Measurements from ENCODE around the gene PTPN13.

Gene PTPN13, protein sequence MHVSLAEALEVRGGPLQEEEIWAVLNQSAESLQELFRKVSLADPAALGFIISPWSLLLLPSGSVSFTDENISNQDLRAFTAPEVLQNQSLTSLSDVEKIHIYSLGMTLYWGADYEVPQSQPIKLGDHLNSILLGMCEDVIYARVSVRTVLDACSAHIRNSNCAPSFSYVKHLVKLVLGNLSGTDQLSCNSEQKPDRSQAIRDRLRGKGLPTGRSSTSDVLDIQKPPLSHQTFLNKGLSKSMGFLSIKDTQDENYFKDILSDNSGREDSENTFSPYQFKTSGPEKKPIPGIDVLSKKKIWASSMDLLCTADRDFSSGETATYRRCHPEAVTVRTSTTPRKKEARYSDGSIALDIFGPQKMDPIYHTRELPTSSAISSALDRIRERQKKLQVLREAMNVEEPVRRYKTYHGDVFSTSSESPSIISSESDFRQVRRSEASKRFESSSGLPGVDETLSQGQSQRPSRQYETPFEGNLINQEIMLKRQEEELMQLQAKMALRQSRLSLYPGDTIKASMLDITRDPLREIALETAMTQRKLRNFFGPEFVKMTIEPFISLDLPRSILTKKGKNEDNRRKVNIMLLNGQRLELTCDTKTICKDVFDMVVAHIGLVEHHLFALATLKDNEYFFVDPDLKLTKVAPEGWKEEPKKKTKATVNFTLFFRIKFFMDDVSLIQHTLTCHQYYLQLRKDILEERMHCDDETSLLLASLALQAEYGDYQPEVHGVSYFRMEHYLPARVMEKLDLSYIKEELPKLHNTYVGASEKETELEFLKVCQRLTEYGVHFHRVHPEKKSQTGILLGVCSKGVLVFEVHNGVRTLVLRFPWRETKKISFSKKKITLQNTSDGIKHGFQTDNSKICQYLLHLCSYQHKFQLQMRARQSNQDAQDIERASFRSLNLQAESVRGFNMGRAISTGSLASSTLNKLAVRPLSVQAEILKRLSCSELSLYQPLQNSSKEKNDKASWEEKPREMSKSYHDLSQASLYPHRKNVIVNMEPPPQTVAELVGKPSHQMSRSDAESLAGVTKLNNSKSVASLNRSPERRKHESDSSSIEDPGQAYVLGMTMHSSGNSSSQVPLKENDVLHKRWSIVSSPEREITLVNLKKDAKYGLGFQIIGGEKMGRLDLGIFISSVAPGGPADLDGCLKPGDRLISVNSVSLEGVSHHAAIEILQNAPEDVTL (N-terminal part only)
- total RNA-seq, result 0.77 to 6.8 reads per million in 2 donors

DNA sequence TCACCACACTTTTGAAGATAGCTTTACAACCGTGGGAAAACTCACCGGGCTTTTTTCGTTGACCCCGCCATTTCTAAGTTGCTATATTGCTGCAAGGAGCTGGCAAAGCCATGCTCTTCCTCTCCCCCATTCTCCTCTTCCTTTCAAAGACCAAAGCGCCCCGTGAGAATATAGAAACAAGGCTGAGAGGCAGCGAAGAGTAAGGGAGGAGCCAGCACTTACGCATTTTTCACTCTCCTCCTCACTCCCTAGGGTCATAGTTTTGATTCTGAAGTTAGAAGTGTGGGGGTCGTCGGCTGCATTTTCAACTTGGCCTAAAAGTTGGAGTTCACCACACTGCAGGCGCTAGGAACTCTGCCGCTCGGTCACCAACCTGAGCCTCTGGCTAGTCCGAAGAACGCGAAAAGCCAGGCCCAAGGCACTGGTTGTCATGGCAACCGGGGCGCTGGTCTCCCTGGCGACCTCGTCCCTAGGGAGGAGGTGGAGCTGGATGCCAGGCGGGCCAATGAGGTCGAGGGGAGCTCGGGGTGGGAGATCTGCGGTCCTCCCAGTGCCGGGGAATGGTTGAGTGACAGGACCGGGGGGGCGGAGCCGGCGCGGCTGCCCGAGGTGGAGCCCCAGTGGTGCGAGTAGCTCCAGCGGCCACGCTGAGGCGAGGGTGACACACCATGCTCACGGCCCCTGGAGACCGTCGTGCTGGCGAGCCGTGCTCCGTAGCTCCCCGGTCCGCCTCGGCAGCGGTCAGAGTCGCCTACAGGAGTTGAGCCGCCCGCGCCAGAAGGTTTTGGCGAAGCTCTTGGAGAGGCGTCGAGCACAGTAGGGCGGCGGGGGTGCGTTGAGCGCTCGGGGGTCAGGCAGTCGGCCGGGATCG is at the start of gene PTPN13:
Gene PTPN13, plus strand, starts transcription at position 628 of the 871 bp plus-strand sequence. CDS start 40,942 bp downstream, outside the sequence.
- DNase-seq, result peak; percentile 8

DNA sequence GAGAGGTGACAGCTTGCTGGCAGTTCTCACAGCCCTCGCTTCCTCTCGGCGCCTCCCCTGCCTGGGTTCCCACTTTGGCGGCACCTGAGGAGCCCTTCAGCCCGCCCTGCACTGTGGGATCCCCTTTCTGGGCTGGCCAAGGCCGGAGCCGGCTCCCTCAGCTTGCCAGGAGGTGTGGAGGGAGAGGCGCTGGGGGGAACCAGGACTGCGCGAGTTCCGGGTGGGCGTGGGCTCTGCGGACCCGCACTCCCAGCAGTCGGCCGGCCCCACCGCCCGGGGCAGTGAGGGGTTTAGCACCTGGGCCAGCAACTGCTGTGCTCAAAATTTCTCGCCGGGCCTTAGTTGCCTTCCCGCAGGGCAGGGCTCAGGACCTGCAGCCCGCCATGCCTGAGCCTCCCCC is 47.0 kb upstream of the PTPN13 start:
- peak; percentile 12 for DNase-seq

DNA sequence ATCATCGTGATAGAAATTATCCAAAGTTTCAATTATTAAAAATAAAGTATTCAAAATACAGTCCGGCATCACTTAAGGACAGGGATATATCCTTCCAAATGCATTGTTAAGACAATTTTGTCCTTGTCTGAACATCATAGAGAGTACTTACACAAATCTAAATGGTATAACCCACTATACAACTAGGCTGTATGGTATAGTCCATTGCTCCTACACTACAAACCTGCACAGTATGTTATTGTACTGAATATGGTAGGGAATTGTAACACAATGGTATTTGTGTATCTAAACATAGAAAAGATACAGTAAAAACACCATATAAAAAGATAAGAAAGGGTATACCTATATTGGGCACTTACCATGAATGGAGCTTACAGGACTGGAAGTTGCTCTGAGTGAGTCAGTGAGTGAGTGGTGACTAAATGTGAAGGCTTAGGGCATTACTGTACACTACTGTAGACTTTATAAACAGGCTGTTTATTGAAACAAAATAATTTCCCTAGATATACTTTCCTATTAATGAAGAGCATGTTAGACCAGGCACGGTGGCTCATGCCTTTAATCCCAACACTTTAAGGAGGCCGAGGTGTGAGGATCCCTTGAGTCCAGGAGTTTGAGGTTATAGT is 44.8 kb upstream of the PTPN13 start:
- no peak for DNase-seq

DNA sequence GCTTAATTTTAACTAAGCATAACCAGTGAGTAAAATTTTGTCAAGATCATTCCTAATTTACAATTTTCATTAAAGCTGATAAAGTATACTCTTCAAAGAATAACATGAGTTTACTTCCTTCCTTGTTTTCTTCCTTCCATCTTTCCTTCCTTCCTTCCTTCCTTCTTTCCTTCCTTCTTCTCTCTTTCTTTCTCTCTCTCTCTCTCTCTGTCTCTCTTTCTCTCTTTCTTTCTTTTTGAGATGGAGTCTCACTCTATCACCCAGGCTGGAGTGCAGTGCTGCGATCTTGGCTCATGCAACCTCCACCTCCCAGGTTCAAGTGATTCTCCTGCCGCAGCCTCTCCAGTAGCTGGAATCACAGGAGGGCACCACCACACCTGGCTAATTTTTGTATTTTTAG is 42.7 kb upstream of the PTPN13 start:
- DNase-seq, result no peak

DNA sequence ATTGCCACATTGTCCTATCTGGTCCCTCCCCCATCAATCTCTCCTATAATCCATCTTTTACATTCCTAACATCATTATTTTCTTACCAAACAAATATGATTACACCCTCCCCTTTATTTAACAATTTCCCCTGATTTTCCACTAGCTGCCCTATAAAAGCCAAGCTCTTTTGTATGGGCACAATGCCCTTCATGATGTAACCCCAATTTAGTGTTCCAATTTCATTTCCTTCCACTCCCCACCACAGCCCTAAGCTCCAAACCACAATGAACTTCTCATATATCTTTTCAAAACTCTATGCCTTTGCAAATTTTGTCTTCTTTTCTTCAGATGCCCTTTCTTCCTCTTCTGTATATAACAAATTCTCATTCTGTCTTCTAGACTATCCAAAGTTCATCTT is 39.5 kb upstream of the PTPN13 start:
- no peak for DNase-seq

DNA sequence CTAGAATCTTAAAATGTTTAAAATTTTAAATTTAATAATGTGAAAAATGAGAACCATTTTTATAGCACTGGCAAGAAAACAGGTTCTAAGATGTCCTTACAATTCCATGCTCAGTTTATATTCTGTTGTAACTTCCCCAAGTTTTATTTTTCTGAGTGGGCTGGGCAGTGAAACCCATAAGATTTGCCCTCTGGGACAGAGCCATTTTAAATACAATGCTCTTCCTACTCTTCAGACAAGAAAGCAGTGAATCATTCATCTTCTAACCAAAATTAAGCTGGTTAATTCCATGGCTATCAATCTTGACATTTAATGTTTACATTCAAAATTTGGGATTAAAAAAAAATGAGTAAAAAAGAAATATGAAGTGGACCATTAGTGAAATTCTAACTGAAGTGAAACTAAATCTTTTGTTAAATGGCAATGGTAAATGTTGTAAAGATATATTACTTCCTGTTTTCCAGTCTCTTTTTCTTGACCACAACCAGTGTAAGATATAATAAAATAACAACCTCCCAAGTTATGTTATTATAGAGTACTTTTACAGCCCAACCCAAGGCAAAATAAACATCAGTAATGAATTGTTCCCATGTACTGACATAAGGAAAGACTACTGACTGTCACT is 37.2 kb upstream of the PTPN13 start:
- DNase-seq, result no peak

DNA sequence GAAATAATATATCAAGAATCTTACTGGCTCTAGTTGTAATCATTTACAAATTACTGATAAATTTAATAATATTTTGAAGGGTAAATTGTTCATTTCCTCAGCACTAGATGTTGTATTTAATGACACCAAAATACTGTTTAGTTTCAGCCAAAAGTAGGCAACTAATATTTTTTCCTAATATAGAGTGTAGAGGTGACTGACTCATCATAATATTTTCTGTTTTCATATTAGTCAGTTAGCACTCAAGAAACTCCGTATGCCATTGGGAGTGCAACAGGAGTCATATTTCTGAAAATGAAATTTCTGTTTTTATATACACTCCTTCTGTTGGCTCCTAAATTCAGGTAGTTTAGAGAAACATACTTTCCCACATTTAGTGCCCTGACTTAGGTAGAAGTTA is 36.6 kb upstream of the PTPN13 start:
- no peak for DNase-seq

DNA sequence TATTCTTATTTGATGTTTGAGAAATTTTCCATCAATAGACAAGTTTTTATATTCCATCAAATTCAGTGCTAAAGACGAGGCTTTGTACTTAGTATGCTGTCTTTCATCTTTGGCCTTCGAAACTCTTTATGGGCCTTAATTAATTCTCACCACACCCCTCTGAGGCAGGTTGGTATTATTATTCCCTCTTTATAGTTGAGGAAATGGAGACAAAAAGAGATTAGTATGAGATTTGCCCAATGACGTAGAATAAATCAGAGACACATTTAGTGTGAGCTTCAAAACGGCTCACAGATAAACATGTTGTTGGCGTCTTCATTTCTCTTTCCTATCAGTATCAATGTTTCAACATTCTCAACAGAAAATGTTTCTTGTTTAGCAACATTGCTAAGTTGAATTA is 35.9 kb upstream of the PTPN13 start:
- no peak for DNase-seq

DNA sequence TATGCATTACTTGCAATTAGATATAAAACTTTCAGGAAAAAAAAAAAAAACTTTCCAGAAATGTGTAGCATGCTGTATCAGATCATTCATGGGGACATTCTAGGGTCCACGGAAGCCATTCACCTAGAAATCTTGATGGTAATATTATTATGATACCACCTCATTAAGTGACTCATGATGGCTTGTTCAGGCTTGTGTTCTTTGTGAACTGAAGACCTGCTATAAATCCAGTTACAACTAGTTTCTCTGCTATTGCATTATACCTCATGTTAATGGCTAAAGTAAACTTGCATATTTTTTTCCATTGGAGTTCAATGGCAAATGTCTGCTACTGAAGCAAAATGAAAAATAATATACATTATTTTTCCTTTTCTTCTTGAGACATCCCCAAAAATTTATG is 35.3 kb upstream of the PTPN13 start:
- no peak for DNase-seq

DNA sequence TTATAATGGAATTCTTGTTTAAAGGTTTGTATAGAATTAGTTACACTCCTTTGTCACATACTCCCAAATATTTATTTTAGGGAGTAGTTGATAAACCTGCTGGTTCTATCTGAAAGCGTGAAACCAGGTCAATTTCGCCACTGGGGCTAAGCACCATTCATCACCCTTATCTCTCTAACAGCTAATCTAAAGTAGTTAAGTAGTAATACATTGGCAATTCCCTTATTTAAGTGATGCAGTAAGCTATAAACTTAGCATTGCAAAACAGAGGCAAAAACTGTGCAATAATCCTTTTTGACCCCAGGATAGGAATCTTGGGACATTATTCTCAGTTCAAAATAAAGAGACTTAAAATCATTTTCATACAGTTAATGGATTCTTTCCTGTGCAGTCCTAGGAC is 33.7 kb upstream of the PTPN13 start:
- DNase-seq, result no peak

DNA sequence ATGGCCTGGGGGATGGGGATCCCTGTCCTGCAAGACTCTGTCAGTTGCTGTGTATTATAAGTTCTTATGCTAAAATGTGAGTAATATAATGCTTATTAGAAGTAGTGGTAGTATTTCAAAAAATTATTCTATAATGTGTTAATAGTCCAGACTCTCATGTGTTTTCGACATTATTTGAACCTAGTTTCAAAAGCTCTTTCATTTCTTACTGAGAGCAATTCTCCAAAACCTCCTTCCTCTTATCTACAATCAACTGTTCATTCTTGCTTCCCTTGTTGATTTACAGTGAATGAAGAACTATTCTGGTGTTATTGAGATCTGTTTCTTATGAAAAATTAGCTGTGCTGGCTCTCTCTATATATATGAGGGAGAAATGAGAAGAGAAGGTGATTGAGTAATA is 32.9 kb upstream of the PTPN13 start:
- DNase-seq, result no peak

DNA sequence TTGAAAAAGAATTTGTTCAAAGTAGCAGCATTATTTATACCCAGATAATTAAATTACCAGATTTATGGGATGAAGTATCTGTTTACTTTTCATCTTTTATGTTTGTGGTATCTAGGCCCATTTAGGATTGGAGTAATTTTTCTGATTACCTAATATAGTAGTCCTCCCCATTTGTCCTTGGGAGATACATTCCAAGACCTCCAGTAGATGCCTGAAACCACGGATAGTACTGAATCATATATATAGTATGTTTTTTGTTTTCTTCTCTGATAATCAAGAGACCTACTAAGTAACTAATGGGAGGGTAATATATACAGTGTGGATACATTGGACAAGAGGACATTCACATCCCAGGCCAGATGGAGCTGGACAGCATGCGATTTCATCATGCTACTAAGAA is 30.7 kb upstream of the PTPN13 start:
- DNase-seq, result no peak

DNA sequence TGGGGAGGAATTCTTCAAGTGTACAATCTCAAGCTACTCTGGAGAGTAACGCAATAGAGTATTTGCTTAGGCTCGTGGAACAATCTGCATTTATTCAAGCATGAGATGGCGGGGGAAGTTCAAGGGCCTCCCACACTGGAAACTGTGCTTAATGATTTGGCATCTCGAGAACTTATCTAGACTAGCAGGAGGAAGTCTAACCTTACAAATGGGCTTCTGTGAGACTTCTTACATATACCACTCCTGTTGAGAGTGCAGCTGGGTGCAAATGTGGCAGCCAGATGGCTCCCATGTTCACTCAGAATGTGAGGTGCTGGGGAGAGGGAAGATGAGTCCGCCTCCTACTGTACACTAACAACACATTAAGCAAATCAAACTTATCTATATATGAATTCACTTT is 29.3 kb upstream of the PTPN13 start:
- no peak for DNase-seq

DNA sequence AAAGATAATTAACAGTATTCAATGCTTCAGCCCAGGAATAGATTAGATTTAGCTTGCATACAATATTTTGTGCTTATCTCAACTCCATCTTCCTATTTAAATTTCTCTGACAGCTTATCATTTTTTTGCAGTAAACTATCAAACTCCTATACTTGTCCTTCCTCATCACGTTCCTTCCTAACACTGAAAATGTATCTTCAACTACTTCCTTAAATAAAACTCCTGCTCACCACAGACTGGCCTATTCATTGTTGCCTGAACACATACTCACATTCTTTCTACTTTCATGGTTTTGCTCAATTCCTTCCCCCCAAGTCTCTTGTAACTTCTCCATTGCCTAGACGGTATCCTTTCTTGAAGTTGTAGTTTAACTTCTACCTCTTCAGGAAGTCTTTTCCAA is 28.5 kb upstream of the PTPN13 start:
- no peak for DNase-seq

DNA sequence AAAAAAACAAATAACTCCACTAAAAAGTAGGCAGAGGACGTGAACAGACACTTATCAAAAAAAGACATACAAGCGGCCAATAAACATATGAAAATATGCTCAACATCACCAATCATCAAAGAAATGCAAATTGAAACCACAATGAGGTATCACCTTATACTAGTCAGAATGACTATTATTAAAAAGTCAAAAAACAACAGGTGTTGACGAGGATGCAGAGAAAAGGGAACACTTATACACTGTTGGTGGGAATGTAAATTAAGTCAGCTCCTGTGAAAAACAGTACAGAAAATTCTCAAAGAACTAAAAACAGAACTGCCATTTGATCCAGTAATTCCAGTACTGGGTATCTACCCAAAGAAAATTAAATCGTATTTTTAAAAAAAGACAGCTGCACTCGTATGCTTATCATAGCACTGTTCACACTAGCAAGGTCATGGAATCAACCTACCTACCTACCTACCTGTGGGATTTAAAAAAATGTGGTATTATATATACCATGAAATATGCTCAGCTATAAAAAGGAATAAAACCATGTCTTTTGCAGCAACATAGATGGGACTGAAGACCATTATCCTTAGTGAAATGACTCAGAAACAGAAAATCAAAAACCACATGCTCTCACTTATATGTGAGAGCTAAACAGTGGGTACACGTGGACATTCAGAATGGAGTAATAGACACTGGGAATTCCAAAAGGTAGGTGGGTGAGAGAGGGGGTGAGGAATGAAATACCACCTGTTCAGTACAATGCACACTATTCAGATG is 24.8 kb upstream of the PTPN13 start:
- DNase-seq, result no peak

DNA sequence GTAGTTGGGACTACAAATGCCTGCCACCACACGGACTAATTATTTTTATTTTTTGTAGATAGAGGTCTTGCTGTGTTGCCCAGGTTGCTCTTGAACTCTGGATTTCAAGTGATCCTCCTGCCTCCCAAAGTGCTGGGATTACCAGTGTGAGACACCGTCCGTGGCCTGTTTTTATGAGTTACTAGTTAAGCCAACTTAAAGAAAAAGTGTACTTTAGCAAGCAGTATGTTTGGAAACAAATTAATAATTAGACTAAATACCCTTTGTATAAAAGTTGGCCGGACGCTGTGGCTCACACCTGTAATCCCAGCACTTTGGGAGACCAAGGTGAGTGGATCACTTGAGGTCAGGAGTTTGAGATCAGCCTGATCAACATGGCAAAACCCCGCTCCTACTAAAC is 14.2 kb upstream of the PTPN13 start:
- DNase-seq, result no peak

DNA sequence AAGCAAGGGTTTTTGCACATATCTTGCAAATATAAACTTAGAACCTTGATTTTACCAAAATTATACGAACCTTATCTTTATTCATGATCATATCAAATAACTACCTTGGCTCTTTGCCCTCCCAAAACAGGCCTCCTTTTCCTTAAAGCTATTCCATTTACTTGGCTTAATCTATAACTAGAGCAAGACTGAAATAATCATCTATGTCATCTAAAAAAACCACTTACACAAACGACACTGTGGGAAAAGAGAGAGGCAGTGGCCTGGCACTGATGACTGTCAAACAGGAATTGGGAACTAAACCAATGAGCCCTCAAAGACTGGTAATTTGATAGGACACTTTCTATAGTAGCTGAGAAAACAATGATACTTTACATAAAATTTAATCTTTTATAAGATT is 11.7 kb upstream of the PTPN13 start:
- no peak for DNase-seq

DNA sequence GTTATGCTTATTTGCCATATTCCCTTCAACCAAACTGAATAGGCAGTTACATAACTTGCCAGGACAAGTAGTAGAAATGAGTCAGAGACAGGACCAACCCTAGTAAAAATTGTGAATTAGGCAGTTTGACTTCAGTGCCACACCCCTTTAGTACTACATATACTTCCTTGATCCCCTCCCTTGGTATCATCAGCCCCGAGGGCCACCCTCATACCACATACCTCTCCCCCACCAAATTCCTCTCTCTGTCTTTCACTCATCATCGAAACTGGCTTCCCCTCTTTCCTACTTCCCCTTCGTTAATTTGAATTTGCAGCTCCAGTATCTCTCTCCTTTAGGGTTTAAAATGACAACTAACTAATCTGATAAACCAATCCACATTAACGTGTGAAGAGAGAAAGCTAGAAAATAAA is 7.9 kb upstream of the PTPN13 start:
- DNase-seq, result no peak

DNA sequence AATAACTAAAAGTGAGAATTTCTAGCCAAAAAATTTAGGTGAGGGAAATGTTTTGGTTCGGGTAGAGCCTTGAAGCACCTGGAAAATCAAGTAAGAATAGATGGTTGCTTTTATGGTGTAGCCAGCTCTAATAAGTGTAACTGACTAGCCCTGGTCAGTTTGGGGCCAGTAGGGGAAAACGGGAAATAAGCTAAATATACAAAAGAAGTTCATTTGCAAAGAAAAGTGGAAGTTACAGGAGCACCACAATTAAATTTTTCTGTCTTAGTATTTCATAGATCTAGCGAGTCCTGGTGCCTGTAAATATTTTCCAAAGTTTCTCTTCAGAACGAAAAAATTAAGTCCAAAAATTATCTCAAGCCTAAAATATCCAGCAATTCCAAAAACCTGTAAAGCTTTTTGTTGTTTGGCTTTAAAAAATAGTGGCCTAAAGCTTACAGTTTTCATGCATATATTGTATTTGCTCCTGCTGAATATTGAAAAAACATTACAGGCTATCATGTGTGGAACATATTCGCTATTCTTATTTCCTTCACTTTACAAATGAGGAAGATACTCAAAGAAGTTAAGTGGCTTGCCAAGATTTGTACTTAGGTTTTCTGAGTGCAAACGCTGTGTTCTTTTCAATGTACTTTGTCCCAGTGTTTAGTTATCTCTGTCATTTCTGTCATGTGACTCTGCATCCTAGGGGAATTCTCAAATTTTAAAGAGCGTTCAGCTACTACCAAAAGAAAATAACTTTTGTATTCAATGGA is 7.3 kb upstream of the PTPN13 start:
- no peak for DNase-seq
